ENCODE results near the gene SOX12. TPM values are rescaled to one million over a fixed set of nuclear protein-coding genes. Genes with fewer than 3 reads are reported as not detected.

The SOX12 gene
- polyA plus RNA-seq (2012; ENCODE audit: insufficient read depth, insufficient read length, low read depth), result 27.4 TPM

DNA sequence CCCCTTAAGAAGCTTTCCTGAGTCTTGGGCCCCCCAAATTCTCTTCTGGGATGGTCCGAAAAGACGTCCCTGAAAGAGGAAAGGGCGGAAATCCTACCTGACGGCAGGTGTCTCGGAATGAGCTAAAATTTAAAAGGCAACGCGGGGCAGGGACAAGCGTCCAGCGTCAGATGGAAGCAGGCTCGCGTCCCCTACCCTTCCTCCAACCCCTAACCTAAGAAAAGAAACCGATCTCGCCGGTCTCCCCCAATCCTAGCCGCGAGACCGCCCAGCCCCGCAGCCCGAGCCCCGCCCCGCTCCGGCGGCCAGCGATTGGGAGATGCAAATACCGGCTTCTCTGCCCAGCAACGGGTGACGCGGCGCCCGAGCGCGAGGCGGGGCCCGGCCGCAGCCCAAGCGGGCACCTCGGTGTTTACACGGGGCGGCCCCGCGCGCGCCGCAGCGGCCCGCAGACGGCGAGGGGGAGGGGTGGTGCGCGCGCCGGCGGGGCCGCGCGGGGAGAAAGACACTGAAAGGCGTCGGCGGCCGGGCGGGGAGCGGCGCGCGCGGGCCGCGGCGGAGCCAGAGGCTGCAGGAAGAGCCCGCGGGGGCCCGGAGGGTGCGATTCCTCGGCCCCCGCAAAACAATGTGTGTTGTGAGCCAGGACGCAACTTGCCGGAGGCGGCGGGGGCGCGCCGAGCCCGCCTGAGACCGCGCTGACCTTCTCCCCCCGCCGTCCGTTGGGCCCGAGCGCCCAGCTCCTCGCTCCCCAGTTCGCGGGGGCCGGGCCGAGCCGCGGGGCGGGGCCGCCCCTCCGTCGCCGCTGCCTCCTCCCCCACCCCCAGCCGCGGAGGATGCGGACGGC lies at the start of gene SOX12:
TSS of gene SOX12 (plus strand) at position 508 of the 844 bp plus-strand sequence. CDS start 373 bp downstream, outside the sequence.
- Histone ChIP-seq H3K4me3 (ENCODE audit: low read depth, low read length) (peak within 1 kb of the TSS; percentile 85), H3K27me3 (no peaks in the 10 kb centered on the region), H3K9me3 (no peaks in the 10 kb centered on the region), H3K4me1 (peaks cover 4% of the 10 kb centered on the region), H3K36me3 (peaks cover 8% of the 10 kb centered on the region; the same call in 1 of the 2 replicates)
- peak; percentile 94 for DNase-seq
- TF ChIP-seq, protein P1, sequence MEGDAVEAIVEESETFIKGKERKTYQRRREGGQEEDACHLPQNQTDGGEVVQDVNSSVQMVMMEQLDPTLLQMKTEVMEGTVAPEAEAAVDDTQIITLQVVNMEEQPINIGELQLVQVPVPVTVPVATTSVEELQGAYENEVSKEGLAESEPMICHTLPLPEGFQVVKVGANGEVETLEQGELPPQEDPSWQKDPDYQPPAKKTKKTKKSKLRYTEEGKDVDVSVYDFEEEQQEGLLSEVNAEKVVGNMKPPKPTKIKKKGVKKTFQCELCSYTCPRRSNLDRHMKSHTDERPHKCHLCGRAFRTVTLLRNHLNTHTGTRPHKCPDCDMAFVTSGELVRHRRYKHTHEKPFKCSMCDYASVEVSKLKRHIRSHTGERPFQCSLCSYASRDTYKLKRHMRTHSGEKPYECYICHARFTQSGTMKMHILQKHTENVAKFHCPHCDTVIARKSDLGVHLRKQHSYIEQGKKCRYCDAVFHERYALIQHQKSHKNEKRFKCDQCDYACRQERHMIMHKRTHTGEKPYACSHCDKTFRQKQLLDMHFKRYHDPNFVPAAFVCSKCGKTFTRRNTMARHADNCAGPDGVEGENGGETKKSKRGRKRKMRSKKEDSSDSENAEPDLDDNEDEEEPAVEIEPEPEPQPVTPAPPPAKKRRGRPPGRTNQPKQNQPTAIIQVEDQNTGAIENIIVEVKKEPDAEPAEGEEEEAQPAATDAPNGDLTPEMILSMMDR (IDR thresholded peaks at IDR 0.05; ENCODE audit: low read depth, low read length), result no peak

- H3K27me3 ChIP-seq, result no peaks in the 10 kb centered on the region
- DNase-seq, result no peak
- H3K9me3 ChIP-seq, result no peaks in the 10 kb centered on the region
- H3K36me3 ChIP-seq, result no peaks in the 10 kb centered on the region
- H3K4me1 ChIP-seq, result no peaks in the 10 kb centered on the region
- H3K4me3 ChIP-seq (ENCODE audit: low read depth, low read length), result no peak overlapping the region
- TF ChIP-seq, protein P1 (IDR thresholded peaks at IDR 0.05; ENCODE audit: low read depth, low read length), result no peak
Measured at GRCh38 chr20:275791-276190, 49.6 kb upstream of the SOX12 start.

GRCh38 chr20:276620-277495 lies 48.5 kb upstream of the SOX12 start:
- H3K4me1 ChIP-seq, result no peaks in the 10 kb centered on the region
- H3K4me3 ChIP-seq (ENCODE audit: low read depth, low read length), result no peak overlapping the region
- no peaks in the 10 kb centered on the region for H3K36me3 ChIP-seq
- H3K9me3 ChIP-seq, result no peaks in the 10 kb centered on the region
- DNase-seq, result no peak
- no peaks in the 10 kb centered on the region for H3K27me3 ChIP-seq
- TF ChIP-seq, protein P1 (IDR thresholded peaks at IDR 0.05; ENCODE audit: low read depth, low read length), result no peak

DNA sequence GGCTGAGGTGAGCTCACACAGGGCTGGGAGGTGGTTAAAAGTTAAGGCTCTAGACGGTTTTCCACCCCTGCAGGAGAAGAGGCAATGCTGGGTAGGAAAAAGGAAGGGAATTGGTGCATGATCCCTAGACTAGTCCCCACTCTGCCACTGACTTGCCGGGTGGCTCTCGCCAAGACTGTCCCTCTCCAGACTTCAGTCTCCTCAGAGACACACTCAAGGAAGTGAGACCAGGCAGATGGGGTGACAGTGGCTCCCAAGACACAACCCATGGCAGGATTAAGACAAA lies 47.9 kb upstream of the SOX12 start:
- Histone ChIP-seq H3K9me3 (no peaks in the 10 kb centered on the region), H3K4me1 (no peaks in the 10 kb centered on the region), H3K27me3 (no peaks in the 10 kb centered on the region), H3K4me3 (ENCODE audit: low read depth, low read length) (no peak overlapping the region), H3K36me3 (no peaks in the 10 kb centered on the region)
- TF ChIP-seq, protein P1 (IDR thresholded peaks at IDR 0.05; ENCODE audit: low read depth, low read length), result no peak
- DNase-seq, result no peak

GRCh38 chr20:278181-278580 lies 47.2 kb upstream of the SOX12 start:
- H3K36me3 ChIP-seq, result no peaks in the 10 kb centered on the region

More at GRCh38 chr20:278181-278580, 47.2 kb upstream of the SOX12 start:
- Histone ChIP-seq H3K27me3 (no peaks in the 10 kb centered on the region), H3K4me3 (ENCODE audit: low read depth, low read length) (no peak overlapping the region), H3K4me1 (no peaks in the 10 kb centered on the region), H3K9me3 (no peaks in the 10 kb centered on the region)
- TF ChIP-seq, protein P1 (IDR thresholded peaks at IDR 0.05; ENCODE audit: low read depth, low read length), result no peak
- DNase-seq, result no peak
